Parathyroid adenoma (tissue), 2 donors: ENCODE results near the gene C1QTNF8.

ENCODE experiments used
- H2AFZ ChIP-seq: fragments of 300-600 bp; sonication (generic); one replicate; pipeline ENCODE4 v1.7.0; 2017; ENCODE audit warnings: antibody characterized with exemption, mild to moderate bottlenecking
- H3K27ac ChIP-seq: fragments of 300-600 bp; sonication (generic); one replicate; pipeline ENCODE4 v1.7.0; 2017
- H3K27me3 ChIP-seq: fragments of 300-600 bp; sonication (generic); one replicate; pipeline ENCODE4 v1.7.0; 2017; ENCODE audit warnings: low read length; ENCODE audit not compliant: control insufficient read depth, insufficient read depth
- H3K36me3 ChIP-seq: fragments of 300-600 bp; sonication (generic); one replicate; pipeline ENCODE4 v1.7.0; 2017; ENCODE audit warnings: low read length; ENCODE audit not compliant: control insufficient read depth, insufficient read depth
- H3K4me1 ChIP-seq: fragments of 300-600 bp; sonication (generic); one replicate; pipeline ENCODE4 v1.7.0; 2017; ENCODE audit warnings: control low read depth
- H3K4me2 ChIP-seq: fragments of 300-600 bp; sonication (generic); one replicate; pipeline ENCODE4 v1.7.0; 2017; ENCODE audit warnings: low read length
- H3K4me3 ChIP-seq: fragments of 300-600 bp; sonication (generic); one replicate; pipeline ENCODE4 v1.7.0; 2017; ENCODE audit warnings: low read depth, low read length
- H3K79me2 ChIP-seq: fragments of 300-600 bp; sonication (generic); one replicate; pipeline ENCODE4 v1.7.0; 2017; ENCODE audit warnings: control low read depth
- H3K9ac ChIP-seq: fragments of 300-600 bp; sonication (generic); one replicate; pipeline ENCODE4 v1.7.0; 2017; ENCODE audit warnings: mild to moderate bottlenecking
- H3K9me3 ChIP-seq: fragments of 300-600 bp; sonication (generic); one replicate; pipeline ENCODE4 v1.7.0; 2017; ENCODE audit warnings: low read length; ENCODE audit not compliant: control insufficient read depth
- TF ChIP-seq, protein P1 (sequence below): fragments of 300-600 bp; sonication (generic); IDR thresholded peaks from one replicate; pipeline ENCODE4 v1.7.0; 2017; ENCODE audit warnings: antibody characterized with exemption, mild to moderate bottlenecking
- donor health status: primary hyperparathyroidism.

C1QTNF8 gene

GRCh38 chr16:1050516-1050915 lies 45.5 kb downstream of the C1QTNF8 start:
- Histone ChIP-seq H3K4me2 (no peak overlapping the region), H2AFZ (no peak overlapping the region), H3K9ac (no peak overlapping the region), H3K9me3 (no peaks in the 10 kb centered on the region), H3K36me3 (no peaks in the 10 kb centered on the region), H3K27ac (no peak overlapping the region), H3K79me2 (no peaks in the 10 kb centered on the region), H3K27me3 (no peaks in the 10 kb centered on the region), H3K4me1 (no peaks in the 10 kb centered on the region), H3K4me3 (no peak overlapping the region)
- TF ChIP-seq, protein P1, sequence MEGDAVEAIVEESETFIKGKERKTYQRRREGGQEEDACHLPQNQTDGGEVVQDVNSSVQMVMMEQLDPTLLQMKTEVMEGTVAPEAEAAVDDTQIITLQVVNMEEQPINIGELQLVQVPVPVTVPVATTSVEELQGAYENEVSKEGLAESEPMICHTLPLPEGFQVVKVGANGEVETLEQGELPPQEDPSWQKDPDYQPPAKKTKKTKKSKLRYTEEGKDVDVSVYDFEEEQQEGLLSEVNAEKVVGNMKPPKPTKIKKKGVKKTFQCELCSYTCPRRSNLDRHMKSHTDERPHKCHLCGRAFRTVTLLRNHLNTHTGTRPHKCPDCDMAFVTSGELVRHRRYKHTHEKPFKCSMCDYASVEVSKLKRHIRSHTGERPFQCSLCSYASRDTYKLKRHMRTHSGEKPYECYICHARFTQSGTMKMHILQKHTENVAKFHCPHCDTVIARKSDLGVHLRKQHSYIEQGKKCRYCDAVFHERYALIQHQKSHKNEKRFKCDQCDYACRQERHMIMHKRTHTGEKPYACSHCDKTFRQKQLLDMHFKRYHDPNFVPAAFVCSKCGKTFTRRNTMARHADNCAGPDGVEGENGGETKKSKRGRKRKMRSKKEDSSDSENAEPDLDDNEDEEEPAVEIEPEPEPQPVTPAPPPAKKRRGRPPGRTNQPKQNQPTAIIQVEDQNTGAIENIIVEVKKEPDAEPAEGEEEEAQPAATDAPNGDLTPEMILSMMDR, result no peak

DNA sequence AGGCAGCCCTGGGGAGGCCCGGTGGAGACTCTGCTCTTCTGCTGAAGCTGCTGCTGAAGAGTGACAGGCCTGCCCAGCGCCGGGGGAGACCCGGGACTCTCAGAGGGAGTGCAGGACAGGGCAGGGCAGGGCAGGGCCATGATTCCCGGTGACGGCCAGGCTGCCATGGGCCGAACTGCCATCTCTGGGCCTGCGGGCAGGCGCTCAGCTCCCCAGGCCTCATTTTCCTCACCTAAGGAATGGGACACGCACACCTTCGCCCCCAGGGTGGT lies 46.1 kb downstream of the C1QTNF8 start:
- no peak overlapping the region for H3K4me3 ChIP-seq
- no peaks in the 10 kb centered on the region for H3K9me3 ChIP-seq
- no peaks in the 10 kb centered on the region for H3K4me1 ChIP-seq
- H3K27ac ChIP-seq, result no peak overlapping the region
- H3K4me2 ChIP-seq, result no peak overlapping the region
- no peaks in the 10 kb centered on the region for H3K36me3 ChIP-seq
- TF ChIP-seq, protein P1, result no peak
- no peaks in the 10 kb centered on the region for H3K79me2 ChIP-seq
- no peak overlapping the region for H2AFZ ChIP-seq
- H3K9ac ChIP-seq, result no peak overlapping the region
- H3K27me3 ChIP-seq, result no peaks in the 10 kb centered on the region

- Histone ChIP-seq H3K36me3 (no peaks in the 10 kb centered on the region), H3K27me3 (no peaks in the 10 kb centered on the region), H3K4me1 (no peaks in the 10 kb centered on the region), H3K4me3 (no peak overlapping the region), H3K79me2 (no peaks in the 10 kb centered on the region), H3K9ac (no peak overlapping the region), H3K9me3 (no peaks in the 10 kb centered on the region), H2AFZ (no peak overlapping the region), H3K27ac (no peak overlapping the region), H3K4me2 (no peak overlapping the region)
- TF ChIP-seq, protein P1, result no peak
Measured at GRCh38 chr16:1049113-1049975, 46.7 kb downstream of the C1QTNF8 start.

GRCh38 chr16:1048442-1049112 lies 47.5 kb downstream of the C1QTNF8 start:
- Histone ChIP-seq H3K27ac (no peak overlapping the region), H3K36me3 (no peaks in the 10 kb centered on the region), H2AFZ (no peak overlapping the region), H3K9me3 (no peaks in the 10 kb centered on the region), H3K27me3 (no peaks in the 10 kb centered on the region), H3K4me3 (no peak overlapping the region), H3K4me2 (no peak overlapping the region), H3K4me1 (no peaks in the 10 kb centered on the region), H3K9ac (no peak overlapping the region), H3K79me2 (no peaks in the 10 kb centered on the region)
- TF ChIP-seq, protein P1, result no peak

DNA sequence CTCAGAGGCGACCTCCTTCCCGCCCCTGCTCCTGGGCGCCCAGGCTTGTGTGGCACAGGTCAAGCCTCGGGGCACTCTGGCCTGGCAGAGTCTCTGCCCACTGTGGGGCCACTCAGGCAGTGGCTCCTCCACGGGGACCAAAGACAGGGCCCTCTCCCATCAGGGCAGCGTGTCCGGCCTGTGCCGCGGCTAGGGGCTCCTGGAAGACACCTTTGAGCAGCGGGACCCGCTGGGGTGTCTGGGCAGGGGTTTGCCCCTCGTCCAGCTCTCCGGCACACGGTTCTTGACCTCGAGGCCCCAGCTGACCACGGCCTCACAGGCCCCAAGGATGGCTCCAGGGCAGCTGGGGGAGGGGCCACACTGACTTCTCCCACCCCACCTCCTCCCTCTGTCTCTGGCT lies 48.2 kb downstream of the C1QTNF8 start:
- no peak overlapping the region for H3K4me3 ChIP-seq
- no peak overlapping the region for H2AFZ ChIP-seq
- H3K9ac ChIP-seq, result no peak overlapping the region
- no peaks in the 10 kb centered on the region for H3K36me3 ChIP-seq
- no peak overlapping the region for H3K4me2 ChIP-seq
- TF ChIP-seq, protein P1, result no peak
- H3K4me1 ChIP-seq, result no peaks in the 10 kb centered on the region
- H3K79me2 ChIP-seq, result no peaks in the 10 kb centered on the region
- H3K27me3 ChIP-seq, result no peaks in the 10 kb centered on the region
- H3K9me3 ChIP-seq, result no peaks in the 10 kb centered on the region
- H3K27ac ChIP-seq, result no peak overlapping the region
